ENCODE data around the gene ENG. TPM values are rescaled to one million over a fixed set of nuclear protein-coding genes. Genes with fewer than 3 reads are reported as not detected.
A peak's percentile ranks its signal among the peaks of the same experiment; 100 is the strongest.

The ENG gene
- polyA plus RNA-seq, 2 donors: 11.1 to 17.9 TPM

GRCh38 chr9:127867356-127868277 is 13.2 kb upstream of the ENG start:
- Histone ChIP-seq H3K27me3 (ENCODE audit: control insufficient read depth in 1 of 2, insufficient read depth in 2 of 2, low read length in 2 of 2) (no peaks in the 10 kb centered on the region), H3K4me1 (ENCODE audit: control insufficient read depth in 2 of 2, insufficient read depth in 2 of 2, low read length in 1 of 2) (no peaks in the 10 kb centered on the region), H3K4me3 (ENCODE audit: low read depth in 1 of 2, low read length in 2 of 2) (no peak overlapping the region), H3K27ac (ENCODE audit: low read depth in 2 of 2, low read length in 1 of 2) (no peak overlapping the region), H3K9me3 (ENCODE audit: control insufficient read depth in 2 of 2, insufficient read depth in 1 of 2, low read depth in 1 of 2, low read length in 1 of 2) (no peaks in the 10 kb centered on the region), H3K36me3 (ENCODE audit: control insufficient read depth in 2 of 2, insufficient read depth in 2 of 2, low read length in 1 of 2) (peaks cover 0 to 17% of the 10 kb centered on the region in 2 donors)
- WGBS, 2 donors: 81% methylated on average over 30 of the region's 30 CpGs

- Histone ChIP-seq H3K27ac (ENCODE audit: low read depth in 2 of 2, low read length in 1 of 2) (no peak overlapping the region), H3K36me3 (ENCODE audit: control insufficient read depth in 2 of 2, insufficient read depth in 2 of 2, low read length in 1 of 2) (peaks cover 0 to 15% of the 10 kb centered on the region in 2 donors)
- 93 to 94% methylated on average over 13 of the region's 13 CpGs for WGBS, 2 donors
Observed at GRCh38 chr9:127866535-127866934, 12.1 kb upstream of the ENG start.

GRCh38 chr9:127865645-127866464 is 11.4 kb upstream of the ENG start:
- WGBS, 2 donors: 75 to 82% methylated on average over 19 of the region's 19 CpGs

More at GRCh38 chr9:127866535-127866934, 12.1 kb upstream of the ENG start:
- H3K4me1 ChIP-seq (ENCODE audit: control insufficient read depth in 2 of 2, insufficient read depth in 2 of 2, low read length in 1 of 2): peaks cover 0 to 2% of the 10 kb centered on the region in 2 donors
- H3K9me3 ChIP-seq (ENCODE audit: control insufficient read depth in 2 of 2, insufficient read depth in 1 of 2, low read depth in 1 of 2, low read length in 1 of 2): no peaks in the 10 kb centered on the region
- H3K27me3 ChIP-seq (ENCODE audit: control insufficient read depth in 1 of 2, insufficient read depth in 2 of 2, low read length in 2 of 2): no peaks in the 10 kb centered on the region
- no peak overlapping the region for H3K4me3 ChIP-seq (ENCODE audit: low read depth in 1 of 2, low read length in 2 of 2)

GRCh38 chr9:127863191-127863621 is 8.7 kb upstream of the ENG start:
- Histone ChIP-seq H3K4me1 (ENCODE audit: control insufficient read depth in 2 of 2, insufficient read depth in 2 of 2, low read length in 1 of 2) (peaks cover 0 to 2% of the 10 kb centered on the region in 2 donors), H3K27me3 (ENCODE audit: control insufficient read depth in 1 of 2, insufficient read depth in 2 of 2, low read length in 2 of 2) (no peaks in the 10 kb centered on the region)
- WGBS, 2 donors: 81 to 84% methylated on average over 13 of the region's 13 CpGs

More at GRCh38 chr9:127865645-127866464, 11.4 kb upstream of the ENG start:
- Histone ChIP-seq H3K9me3 (ENCODE audit: control insufficient read depth in 2 of 2, insufficient read depth in 1 of 2, low read depth in 1 of 2, low read length in 1 of 2) (no peaks in the 10 kb centered on the region), H3K27me3 (ENCODE audit: control insufficient read depth in 1 of 2, insufficient read depth in 2 of 2, low read length in 2 of 2) (no peaks in the 10 kb centered on the region), H3K27ac (ENCODE audit: low read depth in 2 of 2, low read length in 1 of 2) (no peak overlapping the region), H3K4me1 (ENCODE audit: control insufficient read depth in 2 of 2, insufficient read depth in 2 of 2, low read length in 1 of 2) (peaks cover 0 to 2% of the 10 kb centered on the region in 2 donors), H3K4me3 (ENCODE audit: low read depth in 1 of 2, low read length in 2 of 2) (no peak overlapping the region), H3K36me3 (ENCODE audit: control insufficient read depth in 2 of 2, insufficient read depth in 2 of 2, low read length in 1 of 2) (peaks cover 0 to 8% of the 10 kb centered on the region in 2 donors)

GRCh38 chr9:127862075-127863011 is 7.9 kb upstream of the ENG start:
- Histone ChIP-seq H3K27ac (ENCODE audit: low read depth in 2 of 2, low read length in 1 of 2) (peak overlapping the region; percentile 50 to 74), H3K4me3 (ENCODE audit: low read depth in 1 of 2, low read length in 2 of 2) (no peak overlapping the region), H3K9me3 (ENCODE audit: control insufficient read depth in 2 of 2, insufficient read depth in 1 of 2, low read depth in 1 of 2, low read length in 1 of 2) (no peaks in the 10 kb centered on the region), H3K27me3 (ENCODE audit: control insufficient read depth in 1 of 2, insufficient read depth in 2 of 2, low read length in 2 of 2) (no peaks in the 10 kb centered on the region), H3K4me1 (ENCODE audit: control insufficient read depth in 2 of 2, insufficient read depth in 2 of 2, low read length in 1 of 2) (peaks cover 0 to 2% of the 10 kb centered on the region in 2 donors), H3K36me3 (ENCODE audit: control insufficient read depth in 2 of 2, insufficient read depth in 2 of 2, low read length in 1 of 2) (peaks cover 0 to 1% of the 10 kb centered on the region in 2 donors)
- WGBS, 2 donors: 56% methylated on average over 29 of the region's 29 CpGs

More at GRCh38 chr9:127863191-127863621, 8.7 kb upstream of the ENG start:
- no peaks in the 10 kb centered on the region for H3K9me3 ChIP-seq (ENCODE audit: control insufficient read depth in 2 of 2, insufficient read depth in 1 of 2, low read depth in 1 of 2, low read length in 1 of 2)
- no peak overlapping the region for H3K4me3 ChIP-seq (ENCODE audit: low read depth in 1 of 2, low read length in 2 of 2)
- peaks cover 0 to 7% of the 10 kb centered on the region in 2 donors for H3K36me3 ChIP-seq (ENCODE audit: control insufficient read depth in 2 of 2, insufficient read depth in 2 of 2, low read length in 1 of 2)
- H3K27ac ChIP-seq (ENCODE audit: low read depth in 2 of 2, low read length in 1 of 2): no peak overlapping the region

- WGBS, 2 donors: 91 to 93% methylated on average over 11 of the region's 11 CpGs
- Histone ChIP-seq H3K4me1 (ENCODE audit: control insufficient read depth in 2 of 2, insufficient read depth in 2 of 2, low read length in 1 of 2) (peaks cover 0 to 2% of the 10 kb centered on the region in 2 donors), H3K36me3 (ENCODE audit: control insufficient read depth in 2 of 2, insufficient read depth in 2 of 2, low read length in 1 of 2) (no peaks in the 10 kb centered on the region), H3K27me3 (ENCODE audit: control insufficient read depth in 1 of 2, insufficient read depth in 2 of 2, low read length in 2 of 2) (no peaks in the 10 kb centered on the region), H3K9me3 (ENCODE audit: control insufficient read depth in 2 of 2, insufficient read depth in 1 of 2, low read depth in 1 of 2, low read length in 1 of 2) (no peaks in the 10 kb centered on the region), H3K27ac (ENCODE audit: low read depth in 2 of 2, low read length in 1 of 2) (no peak overlapping the region), H3K4me3 (ENCODE audit: low read depth in 1 of 2, low read length in 2 of 2) (no peak overlapping the region)
Observed at GRCh38 chr9:127860779-127861178, 6.3 kb upstream of the ENG start.

- H3K36me3 ChIP-seq (ENCODE audit: control insufficient read depth in 2 of 2, insufficient read depth in 2 of 2, low read length in 1 of 2): no peaks in the 10 kb centered on the region
- no peak overlapping the region for H3K4me3 ChIP-seq (ENCODE audit: low read depth in 1 of 2, low read length in 2 of 2)
- H3K27ac ChIP-seq (ENCODE audit: low read depth in 2 of 2, low read length in 1 of 2): no peak overlapping the region
- no peaks in the 10 kb centered on the region for H3K27me3 ChIP-seq (ENCODE audit: control insufficient read depth in 1 of 2, insufficient read depth in 2 of 2, low read length in 2 of 2)
- peaks cover 0 to 2% of the 10 kb centered on the region in 2 donors for H3K4me1 ChIP-seq (ENCODE audit: control insufficient read depth in 2 of 2, insufficient read depth in 2 of 2, low read length in 1 of 2)
- no peaks in the 10 kb centered on the region for H3K9me3 ChIP-seq (ENCODE audit: control insufficient read depth in 2 of 2, insufficient read depth in 1 of 2, low read depth in 1 of 2, low read length in 1 of 2)
- WGBS, 2 donors: 77 to 78% methylated on average over 8 of the region's 8 CpGs
Observed at GRCh38 chr9:127860260-127860659, 5.8 kb upstream of the ENG start.

- WGBS, 2 donors: 42 to 46% methylated on average over 12 of the region's 12 CpGs
- no peaks in the 10 kb centered on the region for H3K9me3 ChIP-seq (ENCODE audit: control insufficient read depth in 2 of 2, insufficient read depth in 1 of 2, low read depth in 1 of 2, low read length in 1 of 2)
- peaks cover 0 to 7% of the 10 kb centered on the region in 2 donors for H3K4me1 ChIP-seq (ENCODE audit: control insufficient read depth in 2 of 2, insufficient read depth in 2 of 2, low read length in 1 of 2)
- no peaks in the 10 kb centered on the region for H3K27me3 ChIP-seq (ENCODE audit: control insufficient read depth in 1 of 2, insufficient read depth in 2 of 2, low read length in 2 of 2)
- H3K27ac ChIP-seq (ENCODE audit: low read depth in 2 of 2, low read length in 1 of 2): no peak overlapping the region
- H3K36me3 ChIP-seq (ENCODE audit: control insufficient read depth in 2 of 2, insufficient read depth in 2 of 2, low read length in 1 of 2): no peaks in the 10 kb centered on the region
- no peak overlapping the region for H3K4me3 ChIP-seq (ENCODE audit: low read depth in 1 of 2, low read length in 2 of 2)
Observed at GRCh38 chr9:127858041-127858512, 3.6 kb upstream of the ENG start.

Measured in esophagus (tissue), 2 donors.